Endodermal cell (in vitro differentiated cells): ENCODE measurements around the gene KRT15. TPM values are rescaled to one million over a fixed set of nuclear protein-coding genes. Genes with fewer than 3 reads are reported as not detected.

Source experiments
- DNase-seq: peaks from one replicate; pipeline ENCODE4 v3.0.0-alpha.2; 2017
- H3K27ac ChIP-seq: 2 replicates; pipeline ENCODE4 v1.5.1; 2013; ENCODE audit warnings: mild to moderate bottlenecking, low read depth, low read length, moderate library complexity
- H3K27me3 ChIP-seq: 2 replicates; pipeline ENCODE4 v1.6.1; 2013; ENCODE audit warnings: mild to moderate bottlenecking, low read length, moderate library complexity; ENCODE audit not compliant: insufficient read depth, control insufficient read depth, poor library complexity, severe bottlenecking
- H3K36me3 ChIP-seq: 2 replicates; pipeline ENCODE4 v1.7.0; 2013; ENCODE audit warnings: mild to moderate bottlenecking, low read length, moderate library complexity; ENCODE audit not compliant: control insufficient read depth, insufficient read depth
- H3K4me1 ChIP-seq: one replicate; pipeline ENCODE4 v1.7.0; 2013; ENCODE audit warnings: low read length; ENCODE audit not compliant: control insufficient read depth, insufficient read depth
- H3K4me3 ChIP-seq: 2 replicates; pipeline ENCODE4 v1.5.1; 2013; ENCODE audit warnings: mild to moderate bottlenecking, low read length, moderate library complexity
- H3K9ac ChIP-seq: 2 replicates; pipeline ENCODE4 v1.6.1; 2013; ENCODE audit warnings: mild to moderate bottlenecking, low read length, moderate library complexity; ENCODE audit not compliant: poor library complexity, severe bottlenecking; ENCODE audit errors: extremely low read depth
- H3K9me3 ChIP-seq: 2 replicates; pipeline ENCODE4 v1.6.1; 2013; ENCODE audit warnings: mild to moderate bottlenecking, low read length, moderate library complexity; ENCODE audit not compliant: control insufficient read depth
- H3K27ac Mint-ChIP-seq: 2 replicates; pipeline ENCODE4 v1.8.0; 2020; ENCODE audit warnings: mixed read lengths
- H3K27me3 Mint-ChIP-seq: 2 replicates; pipeline ENCODE4 v1.8.0; 2021; ENCODE audit warnings: mild to moderate bottlenecking, mixed read lengths; ENCODE audit not compliant: insufficient read depth
- H3K36me3 Mint-ChIP-seq: 2 replicates; pipeline ENCODE4 v1.8.0; 2020; ENCODE audit warnings: low read depth, mixed read lengths
- H3K4me1 Mint-ChIP-seq: 2 replicates; pipeline ENCODE4 v1.8.0; 2020; ENCODE audit warnings: mixed read lengths
- H3K4me3 Mint-ChIP-seq: 2 replicates; pipeline ENCODE4 v1.8.0; 2020; ENCODE audit warnings: mild to moderate bottlenecking, moderate library complexity, mixed read lengths
- H3K9me3 Mint-ChIP-seq: 2 replicates; pipeline ENCODE4 v1.8.0; 2020; ENCODE audit warnings: mild to moderate bottlenecking, mixed read lengths
- CTCF ChIP-seq: fragments of 200-600 bp; sonication (generic); conservative IDR thresholded peaks from 2 replicates; pipeline ENCODE4 v1.5.0; 2021; ENCODE audit warnings: antibody characterized with exemption, mild to moderate bottlenecking
- WGBS, 2 experiments: methylation state at CpG; one replicate each; pipeline versions ENCODE4 v1.1.5 to v1.1.7; 2013; ENCODE audit warnings: missing lambda C conversion rate in 2 of 2, mixed read lengths in 1 of 2; ENCODE audit not compliant: insufficient coverage in 1 of 2, insufficient read length in 1 of 2; 5-methylcytosine and 5-hydroxymethylcytosine counted together
- total RNA-seq, 2 donors: library from RNA; stranded (reverse); fragmentation: NEBNext Ultra II Directional in 1 of 2; extraction: Animal tissue kit (Norgen Biotek cat#: 25700) in 1 of 2; gene quantifications; 2 replicates in 1 of 2; 3 replicates in 1 of 2; pipeline ENCODE4 v1.2.1, GENCODE V29; 2021

KRT15 gene
- total RNA-seq, 2 donors from 2014 or later = 0.95 to 1.2 TPM

GRCh38 chr17:41467561-41467960 is 51.1 kb downstream of the KRT15 start:
- peaks cover 6% of the 10 kb centered on the region for H3K9me3 Mint-ChIP-seq
- no peak overlapping the region for H3K27ac Mint-ChIP-seq
- H3K9ac ChIP-seq = no peak overlapping the region
- 88 to 89% methylated on average over 4 of the region's 4 CpGs for WGBS, 2 experiments
- H3K27me3 Mint-ChIP-seq = peaks cover 3% of the 10 kb centered on the region
- no peaks in the 10 kb centered on the region for H3K36me3 ChIP-seq
- no peak overlapping the region for H3K4me3 Mint-ChIP-seq
- H3K9me3 ChIP-seq = peaks cover 11% of the 10 kb centered on the region
- no peak overlapping the region for H3K27ac ChIP-seq
- no peaks in the 10 kb centered on the region for H3K36me3 Mint-ChIP-seq
- DNase-seq = no peak
- H3K4me1 ChIP-seq = no peaks in the 10 kb centered on the region
- no peak for TF ChIP-seq CTCF
- no peak overlapping the region for H3K4me3 ChIP-seq
- H3K4me1 Mint-ChIP-seq = no peaks in the 10 kb centered on the region
- H3K27me3 ChIP-seq = no peaks in the 10 kb centered on the region

- Histone ChIP-seq H3K36me3 (no peaks in the 10 kb centered on the region), H3K9ac (no peak within 1 kb of the TSS), H3K9me3 (peaks cover 8% of the 10 kb centered on the region), H3K4me1 (no peaks in the 10 kb centered on the region), H3K27me3 (no peaks in the 10 kb centered on the region), H3K4me3 (no peak within 1 kb of the TSS), H3K27ac (no peak within 1 kb of the TSS)
- H3K4me1 Mint-ChIP-seq = no peaks in the 10 kb centered on the region
- peaks cover 1% of the 10 kb centered on the region for H3K27me3 Mint-ChIP-seq
- peaks cover 3% of the 10 kb centered on the region for H3K9me3 Mint-ChIP-seq
- no peak within 1 kb of the TSS for H3K4me3 Mint-ChIP-seq
- H3K36me3 Mint-ChIP-seq = no peaks in the 10 kb centered on the region
- no peak for DNase-seq
- H3K27ac Mint-ChIP-seq = no peak within 1 kb of the TSS
- WGBS, 2 experiments = 90 to 93% methylated on average over 5 to 14 of the region's 14 CpGs
- TF ChIP-seq CTCF = no peak
Measured at GRCh38 chr17:41466988-41467387, 51.7 kb downstream of the KRT15 start, which contains the start of gene KRT32. KRT32 (minus strand) TSS chr17:41467386; CDS start chr17:41467325, 61 bp downstream.

GRCh38 chr17:41464682-41465081 is 54.0 kb downstream of the KRT15 start:
- Histone ChIP-seq H3K9me3 (no peaks in the 10 kb centered on the region), H3K36me3 (no peaks in the 10 kb centered on the region), H3K27ac (no peak overlapping the region), H3K27me3 (no peaks in the 10 kb centered on the region), H3K9ac (no peak overlapping the region), H3K4me1 (no peaks in the 10 kb centered on the region), H3K4me3 (no peak overlapping the region)
- Mint-ChIP-seq H3K4me1 (no peaks in the 10 kb centered on the region), H3K27me3 (no peaks in the 10 kb centered on the region), H3K36me3 (no peaks in the 10 kb centered on the region), H3K9me3 (peaks cover 3% of the 10 kb centered on the region), H3K4me3 (no peak overlapping the region), H3K27ac (no peak overlapping the region)
- WGBS, 2 experiments = 89 to 90% methylated on average over 6 of the region's 6 CpGs
- DNase-seq = no peak
- TF ChIP-seq CTCF = no peak
